Amniotic stem cell (primary cell): ENCODE measurements around the gene ZNF593OS.

Source experiments
- DNase-seq: peaks from one replicate; lab custom pipeline; 2025; lab: John Stamatoyannopoulos, UW

The ZNF593OS gene

GRCh38 chr1:26125946-26126320, 45.7 kb downstream of the ZNF593OS start:
- DNase-seq: no peak

DNA sequence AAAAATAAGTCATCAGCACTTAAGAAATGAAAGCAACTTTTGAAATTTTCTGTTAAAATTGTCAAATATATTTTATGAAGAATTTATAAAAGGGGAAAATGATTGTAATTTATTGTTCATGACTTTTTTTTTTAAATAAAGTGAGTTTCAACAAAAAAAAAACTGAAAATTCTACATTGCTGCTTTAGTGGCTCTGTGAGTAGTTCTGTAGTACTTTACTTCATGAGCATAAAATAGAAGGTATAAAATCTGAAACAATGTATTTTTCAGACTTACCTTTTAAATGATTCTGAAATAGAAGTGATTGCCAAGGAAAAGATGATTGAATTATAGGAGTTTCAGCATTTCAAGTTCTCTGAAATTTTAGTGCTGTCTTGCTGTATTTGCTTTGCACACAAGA, 46.2 kb downstream of the ZNF593OS start:
- DNase-seq: no peak

- DNase-seq: no peak
Measured at GRCh38 chr1:26124418-26125331, 47.0 kb downstream of the ZNF593OS start.

DNA sequence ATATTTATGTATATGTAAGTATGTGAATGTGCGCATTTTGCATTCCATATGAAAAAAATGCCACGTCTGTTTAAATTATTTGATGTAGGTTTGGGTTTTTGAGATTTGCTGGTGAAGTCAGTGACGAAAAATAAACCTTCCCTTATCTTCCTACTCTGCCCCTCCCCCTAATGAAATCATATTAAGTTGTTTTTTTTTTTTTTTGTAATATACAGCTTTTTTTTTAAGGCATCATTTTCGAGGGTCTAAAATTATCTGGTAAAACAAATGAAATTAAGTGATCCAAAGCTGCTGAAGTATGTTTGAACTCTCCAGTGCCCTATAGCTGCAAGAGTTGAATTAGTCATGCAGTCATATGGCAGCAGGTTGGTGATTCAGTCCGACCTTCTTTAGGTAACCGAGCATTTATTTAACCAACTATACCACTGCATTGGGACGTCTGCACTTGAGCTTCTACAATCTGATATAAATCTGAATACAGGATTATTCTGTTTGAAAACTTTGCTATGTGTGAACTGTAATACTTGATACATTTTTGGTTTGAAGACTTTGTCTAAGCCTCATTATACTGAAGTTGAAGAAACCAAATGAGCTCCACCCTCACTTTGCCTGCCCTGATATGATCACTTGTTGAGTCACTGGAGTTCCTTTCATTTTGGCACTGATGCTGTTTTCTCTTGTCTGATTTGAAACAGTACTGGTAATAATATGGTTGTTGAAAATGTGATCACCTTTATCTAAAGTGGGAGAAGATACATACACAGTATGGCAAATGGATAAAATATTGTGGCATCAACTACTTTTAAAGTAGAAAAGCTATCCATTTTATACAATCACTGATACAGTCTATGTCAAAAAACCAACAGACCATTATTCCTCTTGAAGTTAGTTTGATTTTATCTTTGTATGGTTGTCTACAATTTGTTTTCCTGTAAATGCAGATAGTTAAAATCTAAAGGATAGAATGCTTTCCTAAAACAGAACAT, 48.4 kb downstream of the ZNF593OS start:
- DNase-seq: peak; percentile 6

DNA sequence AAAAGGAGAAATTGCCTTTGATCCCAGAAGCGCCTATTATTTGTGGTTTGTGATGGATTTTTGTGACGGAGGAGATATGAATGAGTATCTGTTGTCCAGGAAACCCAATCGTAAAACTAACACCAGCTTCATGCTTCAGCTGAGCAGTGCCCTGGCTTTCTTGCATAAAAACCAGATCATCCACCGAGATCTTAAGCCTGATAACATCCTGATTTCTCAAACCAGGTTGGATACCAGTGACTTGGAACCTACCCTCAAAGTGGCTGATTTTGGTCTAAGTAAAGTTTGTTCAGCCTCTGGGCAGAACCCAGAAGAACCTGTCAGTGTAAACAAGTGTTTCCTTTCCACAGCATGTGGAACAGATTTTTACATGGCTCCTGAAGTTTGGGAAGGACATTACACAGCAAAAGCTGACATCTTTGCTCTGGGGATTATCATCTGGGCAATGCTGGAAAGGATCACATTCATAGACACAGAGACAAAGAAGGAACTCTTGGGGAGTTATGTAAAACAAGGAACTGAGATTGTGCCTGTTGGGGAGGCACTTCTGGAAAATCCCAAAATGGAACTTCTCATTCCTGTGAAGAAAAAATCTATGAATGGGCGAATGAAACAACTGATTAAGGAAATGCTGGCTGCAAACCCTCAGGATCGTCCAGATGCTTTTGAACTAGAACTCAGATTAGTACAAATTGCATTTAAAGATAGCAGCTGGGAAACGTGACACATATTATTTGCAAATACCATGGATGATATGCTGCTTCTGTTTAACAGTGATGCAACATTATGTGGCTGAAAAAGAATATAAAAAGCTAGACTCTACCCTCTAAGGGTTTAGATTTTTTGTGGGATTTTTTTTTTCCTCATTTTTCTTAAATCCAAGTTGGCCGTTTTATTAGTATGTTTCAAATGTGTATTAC, 49.5 kb downstream of the ZNF593OS start:
- DNase-seq: no peak

DNA sequence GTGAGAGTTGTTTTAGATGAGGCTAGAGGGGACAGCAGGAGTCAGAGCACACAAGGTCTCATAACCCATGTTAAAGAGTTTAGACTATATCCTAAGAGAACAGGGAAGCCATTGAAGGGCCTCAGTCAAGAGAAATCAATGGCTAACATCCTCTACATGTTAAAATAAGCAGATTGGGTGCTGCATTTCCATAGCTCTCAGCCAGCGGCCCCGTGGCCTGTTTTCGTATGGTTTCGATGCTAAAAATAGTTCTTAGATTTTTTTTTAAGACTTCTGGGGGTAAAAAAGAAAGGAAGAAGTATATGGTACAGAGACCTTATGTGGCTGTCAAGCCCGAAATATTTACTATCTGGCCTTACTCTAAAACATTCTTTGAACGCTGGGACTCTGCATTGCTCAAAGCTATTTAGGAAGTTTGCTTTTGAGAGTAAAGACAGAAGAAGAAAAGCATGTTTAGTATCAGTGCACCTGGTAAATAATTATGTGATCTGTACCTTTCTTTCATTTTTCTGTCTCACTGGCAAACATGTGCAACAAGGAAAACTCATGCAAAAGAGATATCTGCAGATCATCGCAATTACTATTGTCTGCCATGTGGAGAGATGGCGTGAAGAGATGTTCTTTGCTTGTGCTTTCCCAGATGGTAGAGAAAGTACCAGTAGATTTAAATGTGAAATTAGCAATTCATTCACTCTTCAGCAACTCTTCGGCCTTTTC, 51.6 kb downstream of the ZNF593OS start:
- no peak for DNase-seq
